ENCODE measurements around the gene OSBP2. TPM values are rescaled to one million over a fixed set of nuclear protein-coding genes. Genes with fewer than 3 reads are reported as not detected.
A peak's percentile ranks its signal among the peaks of the same experiment; 100 is the strongest.

Gene OSBP2
- total RNA-seq, 4 donors from 2014 or later, result 0.35 to 3.5 (median 1.8) TPM

GRCh38 chr22:30694171-30694639 is 469 bp upstream of the OSBP2 start:
- no peak for TF ChIP-seq POLR2A (IDR thresholded peaks at IDR 0.05)
- TF ChIP-seq, protein P1, sequence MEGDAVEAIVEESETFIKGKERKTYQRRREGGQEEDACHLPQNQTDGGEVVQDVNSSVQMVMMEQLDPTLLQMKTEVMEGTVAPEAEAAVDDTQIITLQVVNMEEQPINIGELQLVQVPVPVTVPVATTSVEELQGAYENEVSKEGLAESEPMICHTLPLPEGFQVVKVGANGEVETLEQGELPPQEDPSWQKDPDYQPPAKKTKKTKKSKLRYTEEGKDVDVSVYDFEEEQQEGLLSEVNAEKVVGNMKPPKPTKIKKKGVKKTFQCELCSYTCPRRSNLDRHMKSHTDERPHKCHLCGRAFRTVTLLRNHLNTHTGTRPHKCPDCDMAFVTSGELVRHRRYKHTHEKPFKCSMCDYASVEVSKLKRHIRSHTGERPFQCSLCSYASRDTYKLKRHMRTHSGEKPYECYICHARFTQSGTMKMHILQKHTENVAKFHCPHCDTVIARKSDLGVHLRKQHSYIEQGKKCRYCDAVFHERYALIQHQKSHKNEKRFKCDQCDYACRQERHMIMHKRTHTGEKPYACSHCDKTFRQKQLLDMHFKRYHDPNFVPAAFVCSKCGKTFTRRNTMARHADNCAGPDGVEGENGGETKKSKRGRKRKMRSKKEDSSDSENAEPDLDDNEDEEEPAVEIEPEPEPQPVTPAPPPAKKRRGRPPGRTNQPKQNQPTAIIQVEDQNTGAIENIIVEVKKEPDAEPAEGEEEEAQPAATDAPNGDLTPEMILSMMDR (IDR thresholded peaks at IDR 0.05), result no peak
- no peak for TF ChIP-seq POLR2AphosphoS5 (IDR thresholded peaks at IDR 0.05)
- no peak for TF ChIP-seq EP300 (IDR thresholded peaks at IDR 0.05)
- Histone ChIP-seq H3K4me3 (peak overlapping the region; percentile 33 to 69), H3K4me1 (peaks cover 0 to 17% (median 4%) of the 10 kb centered on the region in 3 donors), H3K27me3 (no peaks in the 10 kb centered on the region), H3K36me3 (no peaks in the 10 kb centered on the region), H3K27ac (peak overlapping the region in 1 of 4 donors; percentile 55), H3K9me3 (no peaks in the 10 kb centered on the region)
- 6 to 17% methylated on average over 1 to 2 of the region's 38 CpGs for WGBS, 2 donors (ENCODE audit: low coverage in 1 of 2)
- ATAC-seq, result peak; percentile 56

DNA sequence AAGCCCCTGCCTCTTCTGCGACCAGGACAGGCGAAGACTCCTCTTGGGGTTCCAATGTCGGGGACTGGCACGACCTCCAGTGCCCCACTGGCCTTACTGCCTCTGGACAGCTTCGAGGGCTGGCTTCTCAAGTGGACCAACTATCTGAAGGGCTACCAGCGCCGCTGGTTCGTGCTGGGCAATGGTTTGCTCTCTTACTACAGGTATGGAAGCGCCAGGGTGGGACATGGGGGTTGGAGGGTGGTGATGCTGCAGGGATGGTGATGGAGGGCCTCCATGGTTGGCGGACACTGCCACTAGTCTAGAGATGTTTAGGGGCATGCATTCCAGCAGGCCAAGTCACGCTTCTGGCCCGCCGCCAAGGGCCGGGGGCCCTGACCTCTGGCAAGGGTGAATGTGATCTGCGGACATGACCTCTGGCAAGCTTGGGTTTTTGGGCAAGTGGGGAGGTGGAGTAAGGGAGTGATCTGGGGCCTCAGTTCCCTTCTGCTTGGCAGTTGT is 727 bp downstream of the OSBP2 start:
- 100% methylated on average over 1 of the region's 15 CpGs; no CpG with 5 or more reads in 1 of the 2 donors for WGBS, 2 donors (ENCODE audit: low coverage in 1 of 2)

DNA sequence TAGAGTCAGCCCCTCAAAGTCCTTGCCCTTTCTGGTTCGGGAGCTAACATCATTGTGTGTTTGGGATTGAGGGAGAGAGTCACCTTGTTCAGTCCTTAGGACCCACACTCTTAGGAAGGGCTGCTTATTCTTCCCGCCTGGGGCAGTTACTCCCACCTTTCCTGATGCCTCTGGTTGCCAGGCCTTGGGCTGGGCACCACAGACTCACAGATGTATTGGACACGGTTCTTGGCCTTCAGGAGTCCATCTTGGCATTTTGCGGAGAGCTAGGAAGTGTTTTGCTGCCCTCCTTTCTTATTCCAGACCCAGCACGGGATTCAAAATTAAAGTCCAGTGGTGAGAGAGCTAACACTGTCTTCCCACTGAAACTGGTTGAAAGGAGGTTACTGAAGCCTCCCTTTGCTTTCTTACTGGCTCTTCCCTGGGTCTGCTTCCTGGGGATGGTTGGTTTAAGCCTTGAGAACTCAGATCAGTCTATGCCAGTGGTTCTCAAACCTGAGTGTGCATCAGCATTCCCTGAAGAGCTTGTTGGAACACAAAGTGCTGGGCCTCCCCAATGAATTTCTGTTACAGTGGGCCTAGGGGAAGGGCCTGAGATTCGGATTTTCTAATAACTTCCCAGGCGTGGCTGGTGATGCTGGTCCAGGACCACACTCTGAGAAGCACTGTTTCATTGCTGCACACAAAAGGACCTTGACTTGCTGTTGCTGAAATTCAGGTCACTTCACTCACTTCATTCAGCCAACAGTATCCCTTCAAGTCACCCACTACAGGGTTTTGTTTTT is 1.4 kb downstream of the OSBP2 start:
- Histone ChIP-seq H3K27ac (no peak overlapping the region), H3K9me3 (no peaks in the 10 kb centered on the region), H3K4me1 (peaks cover 0 to 17% (median 4%) of the 10 kb centered on the region in 3 donors), H3K36me3 (no peaks in the 10 kb centered on the region), H3K4me3 (no peak overlapping the region), H3K27me3 (no peaks in the 10 kb centered on the region)
- ATAC-seq, result no peak
- 77 to 92% methylated on average over 3 to 5 of the region's 7 CpGs for WGBS, 2 donors (ENCODE audit: low coverage in 1 of 2)
- TF ChIP-seq, protein P1 (IDR thresholded peaks at IDR 0.05), result no peak
- no peak for TF ChIP-seq POLR2AphosphoS5 (IDR thresholded peaks at IDR 0.05)

More for the DNA sequence above, 727 bp downstream of the OSBP2 start:
- no peaks in the 10 kb centered on the region for H3K36me3 ChIP-seq
- H3K4me3 ChIP-seq, result peak overlapping the region in 1 of 2 donors; percentile 69
- H3K4me1 ChIP-seq, result peaks cover 0 to 17% (median 4%) of the 10 kb centered on the region in 3 donors
- ATAC-seq, result peak; percentile 12
- H3K27me3 ChIP-seq, result no peaks in the 10 kb centered on the region
- no peaks in the 10 kb centered on the region for H3K9me3 ChIP-seq
- H3K27ac ChIP-seq, result peak overlapping the region in 1 of 4 donors; percentile 58
- TF ChIP-seq, protein P1 (IDR thresholded peaks at IDR 0.05), result no peak
- TF ChIP-seq EP300 (IDR thresholded peaks at IDR 0.05) (no peak), POLR2A (IDR thresholded peaks at IDR 0.05) (no peak)

DNA sequence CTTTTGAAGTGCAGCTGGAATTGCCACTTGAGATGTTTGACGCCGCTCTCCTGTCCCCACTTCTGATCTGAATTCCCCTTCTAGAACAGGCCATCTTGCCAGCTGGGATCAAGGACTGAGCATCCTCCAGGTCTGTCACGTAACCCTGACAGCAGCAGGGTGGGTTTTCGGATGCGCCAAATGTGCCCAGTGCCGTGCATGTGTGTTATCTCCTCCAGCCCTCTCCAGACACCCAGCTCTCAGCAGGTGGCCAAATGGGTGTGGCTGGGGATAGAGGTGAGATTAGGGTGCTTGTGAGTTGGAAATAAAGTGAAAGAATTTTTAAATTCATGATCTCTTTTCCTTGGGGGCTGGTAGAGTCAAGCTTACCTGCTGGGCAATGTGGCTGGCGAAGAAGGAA is 3.3 kb downstream of the OSBP2 start:
- peaks cover 0 to 17% (median 4%) of the 10 kb centered on the region in 3 donors for H3K4me1 ChIP-seq
- H3K36me3 ChIP-seq, result no peaks in the 10 kb centered on the region
- TF ChIP-seq POLR2A (IDR thresholded peaks at IDR 0.05) (no peak), EP300 (IDR thresholded peaks at IDR 0.05) (no peak), POLR2AphosphoS5 (IDR thresholded peaks at IDR 0.05) (no peak)
- TF ChIP-seq, protein P1 (IDR thresholded peaks at IDR 0.05), result no peak
- no peak for ATAC-seq
- no peak overlapping the region for H3K27ac ChIP-seq
- no peak overlapping the region for H3K4me3 ChIP-seq
- H3K9me3 ChIP-seq, result no peaks in the 10 kb centered on the region
- H3K27me3 ChIP-seq, result no peaks in the 10 kb centered on the region
- 94 to 97% methylated on average over 7 of the region's 7 CpGs for WGBS, 2 donors (ENCODE audit: low coverage in 1 of 2)

DNA sequence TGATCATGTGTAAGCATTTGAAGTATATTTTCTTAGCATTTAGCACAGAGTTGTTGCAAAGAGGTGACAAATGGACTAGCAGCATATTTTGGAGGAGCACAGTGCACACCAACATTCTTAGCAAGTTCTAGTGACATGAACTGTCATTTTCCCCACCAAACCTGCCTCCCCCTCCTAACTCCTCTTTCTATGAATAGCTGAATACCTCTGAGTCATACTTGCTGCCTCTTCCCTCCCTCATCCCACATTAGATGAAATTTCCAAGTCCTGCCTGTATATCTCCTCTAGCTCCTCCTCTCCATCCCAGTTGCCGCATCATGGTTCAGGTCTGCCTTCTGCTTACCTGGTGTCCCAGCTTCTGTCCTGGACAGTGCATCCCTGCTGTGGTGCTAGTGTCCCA is 7.2 kb downstream of the OSBP2 start:
- Histone ChIP-seq H3K27me3 (no peaks in the 10 kb centered on the region), H3K9me3 (no peaks in the 10 kb centered on the region), H3K36me3 (no peaks in the 10 kb centered on the region), H3K4me1 (no peaks in the 10 kb centered on the region), H3K4me3 (no peak overlapping the region), H3K27ac (no peak overlapping the region)
- ATAC-seq, result no peak
- 50 to 83% methylated on average over 1 of the region's 1 CpG for WGBS, 2 donors (ENCODE audit: low coverage in 1 of 2)
- TF ChIP-seq POLR2AphosphoS5 (IDR thresholded peaks at IDR 0.05), result no peak
- TF ChIP-seq, protein P1 (IDR thresholded peaks at IDR 0.05), result no peak
- no peak for TF ChIP-seq EP300 (IDR thresholded peaks at IDR 0.05)
- no peak for TF ChIP-seq POLR2A (IDR thresholded peaks at IDR 0.05)
